ENCODE measurements around the gene SMAD9. TPM values are rescaled to one million over a fixed set of nuclear protein-coding genes. Genes with fewer than 3 reads are reported as not detected.

The SMAD9 gene
- total and polyA plus RNA-seq, 2 experiments from 2014 or later = 3.2 to 5.8 TPM

DNA sequence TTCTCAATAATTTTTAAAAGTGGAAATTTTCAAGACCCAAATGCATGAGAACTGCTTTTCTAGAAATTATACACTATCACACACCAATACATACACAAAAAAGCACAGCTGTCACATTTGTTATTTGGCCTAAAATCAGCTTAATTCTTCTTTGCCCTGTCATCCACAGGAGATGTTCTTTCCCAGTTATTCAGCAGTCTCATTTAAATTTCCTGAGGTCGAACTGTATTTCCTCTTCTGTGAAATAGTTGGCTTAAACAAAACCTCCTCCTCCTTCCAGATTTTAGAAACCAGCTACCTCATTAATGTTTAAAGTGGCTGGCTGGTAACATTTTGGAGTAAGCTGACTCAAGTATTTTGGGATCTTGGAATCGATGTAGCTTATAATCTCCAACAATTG is 39.1 kb downstream of the SMAD9 start:
- Histone ChIP-seq H2AFZ (no peak overlapping the region), H3K27ac (no peak overlapping the region), H3K4me3 (no peak overlapping the region), H3K4me2 (no peak overlapping the region), H3K27me3 (no peaks in the 10 kb centered on the region), H4K20me1 (ENCODE audit: insufficient read depth, poor library complexity, severe bottlenecking) (no peaks in the 10 kb centered on the region), H3K4me1 (ENCODE audit: insufficient read depth) (peaks cover 7% of the 10 kb centered on the region), H3K9me2 (replicated peaks; ENCODE audit: insufficient read depth) (no peaks in the 10 kb centered on the region), H3K79me2 (peaks cover 2% of the 10 kb centered on the region), H3K36me3 (replicated peaks; ENCODE audit: insufficient read depth, low read depth) (no peaks in the 10 kb centered on the region), H3K9me3 (ENCODE audit: low read depth) (no peaks in the 10 kb centered on the region)
- 67% methylated on average over 2 of the region's 2 CpGs for WGBS (ENCODE audit: low lambda C conversion rate, missing lambda C conversion rate)
- TF ChIP-seq EZH2phosphoT487 (IDR thresholded peaks at IDR 0.05; ENCODE audit: low read depth, severe bottlenecking, unreplicated experiment) (no peak), EZH2 (IDR thresholded peaks at IDR 0.05; ENCODE audit: borderline replicate concordance) (no peak)
- TF ChIP-seq, protein P1, sequence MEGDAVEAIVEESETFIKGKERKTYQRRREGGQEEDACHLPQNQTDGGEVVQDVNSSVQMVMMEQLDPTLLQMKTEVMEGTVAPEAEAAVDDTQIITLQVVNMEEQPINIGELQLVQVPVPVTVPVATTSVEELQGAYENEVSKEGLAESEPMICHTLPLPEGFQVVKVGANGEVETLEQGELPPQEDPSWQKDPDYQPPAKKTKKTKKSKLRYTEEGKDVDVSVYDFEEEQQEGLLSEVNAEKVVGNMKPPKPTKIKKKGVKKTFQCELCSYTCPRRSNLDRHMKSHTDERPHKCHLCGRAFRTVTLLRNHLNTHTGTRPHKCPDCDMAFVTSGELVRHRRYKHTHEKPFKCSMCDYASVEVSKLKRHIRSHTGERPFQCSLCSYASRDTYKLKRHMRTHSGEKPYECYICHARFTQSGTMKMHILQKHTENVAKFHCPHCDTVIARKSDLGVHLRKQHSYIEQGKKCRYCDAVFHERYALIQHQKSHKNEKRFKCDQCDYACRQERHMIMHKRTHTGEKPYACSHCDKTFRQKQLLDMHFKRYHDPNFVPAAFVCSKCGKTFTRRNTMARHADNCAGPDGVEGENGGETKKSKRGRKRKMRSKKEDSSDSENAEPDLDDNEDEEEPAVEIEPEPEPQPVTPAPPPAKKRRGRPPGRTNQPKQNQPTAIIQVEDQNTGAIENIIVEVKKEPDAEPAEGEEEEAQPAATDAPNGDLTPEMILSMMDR (IDR thresholded peaks at IDR 0.05; ENCODE audit: poor library complexity) = no peak
- no peak for DNase-seq (ENCODE audit: low spot score)

DNA sequence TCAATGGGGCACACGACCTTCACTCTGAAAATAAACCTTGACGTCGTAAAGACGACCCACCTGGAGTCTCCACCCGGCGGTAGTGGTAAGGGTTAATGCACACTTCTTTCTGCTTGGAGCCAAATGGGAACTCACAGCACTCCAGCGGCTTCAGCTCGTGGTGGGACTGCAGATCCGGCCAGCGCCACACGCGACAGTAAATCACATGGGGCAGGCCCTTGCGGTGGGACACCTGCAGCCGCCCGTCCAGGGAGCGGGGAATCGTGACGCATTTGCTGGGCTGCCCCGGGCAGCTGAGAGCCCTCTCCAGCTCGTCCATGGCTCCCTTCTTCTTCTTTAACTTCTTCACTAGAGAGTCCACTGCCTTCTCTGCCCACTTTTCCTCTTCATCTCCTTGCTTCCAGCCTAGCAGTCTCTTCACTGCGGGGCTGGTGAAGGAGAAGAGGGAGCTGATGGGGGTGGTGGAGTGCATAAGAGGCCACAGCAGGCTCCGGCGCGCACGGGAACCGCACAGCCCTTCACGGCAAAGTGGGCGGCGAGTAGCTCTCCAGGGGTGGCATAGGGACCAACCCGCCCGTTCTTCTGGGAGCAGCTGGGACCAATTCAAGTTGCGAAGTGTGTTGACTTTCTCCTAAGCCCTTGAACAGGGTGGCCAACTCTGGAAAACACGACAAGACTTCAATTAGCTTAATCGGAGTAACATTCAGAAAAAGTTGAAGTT is 40.7 kb downstream of the SMAD9 start:
- H3K4me3 ChIP-seq = no peak overlapping the region
- no peaks in the 10 kb centered on the region for H3K79me2 ChIP-seq
- 95% methylated on average over 34 of the region's 34 CpGs for WGBS (ENCODE audit: low lambda C conversion rate, missing lambda C conversion rate)
- H3K4me1 ChIP-seq (ENCODE audit: insufficient read depth) = peaks cover 7% of the 10 kb centered on the region
- H3K9me2 ChIP-seq (replicated peaks; ENCODE audit: insufficient read depth) = no peaks in the 10 kb centered on the region
- no peak for DNase-seq (ENCODE audit: low spot score)
- no peak overlapping the region for H3K4me2 ChIP-seq
- H4K20me1 ChIP-seq (ENCODE audit: insufficient read depth, poor library complexity, severe bottlenecking) = no peaks in the 10 kb centered on the region
- H3K36me3 ChIP-seq (replicated peaks; ENCODE audit: insufficient read depth, low read depth) = no peaks in the 10 kb centered on the region
- no peaks in the 10 kb centered on the region for H3K9me3 ChIP-seq (ENCODE audit: low read depth)
- H3K27me3 ChIP-seq = no peaks in the 10 kb centered on the region
- TF ChIP-seq, protein P1 (IDR thresholded peaks at IDR 0.05; ENCODE audit: poor library complexity) = no peak
- TF ChIP-seq EZH2 (IDR thresholded peaks at IDR 0.05; ENCODE audit: borderline replicate concordance) (no peak), EZH2phosphoT487 (IDR thresholded peaks at IDR 0.05; ENCODE audit: low read depth, severe bottlenecking, unreplicated experiment) (no peak)
- H2AFZ ChIP-seq = no peak overlapping the region
- no peak overlapping the region for H3K27ac ChIP-seq

DNA sequence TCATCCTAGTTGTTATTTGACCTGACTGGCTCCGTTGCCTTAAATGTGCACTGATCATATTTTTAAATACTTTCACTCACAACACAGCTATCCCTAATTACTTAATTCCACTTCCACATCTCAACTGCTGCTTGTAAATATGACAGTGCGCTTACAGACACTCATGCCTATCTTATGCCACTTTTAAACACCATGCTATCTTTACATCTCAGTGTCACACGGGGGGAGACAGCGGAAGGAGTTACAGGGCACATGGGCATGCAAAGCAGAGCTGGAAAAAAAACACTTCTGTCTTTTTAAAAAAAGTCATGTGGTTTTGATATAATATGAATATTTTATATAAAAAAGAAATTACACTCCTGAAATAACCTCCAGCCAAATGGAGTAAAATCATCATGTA is 44.1 kb downstream of the SMAD9 start:
- 71% methylated on average over 4 of the region's 4 CpGs for WGBS (ENCODE audit: low lambda C conversion rate, missing lambda C conversion rate)
- Histone ChIP-seq H3K4me2 (no peak overlapping the region), H2AFZ (no peak overlapping the region), H4K20me1 (ENCODE audit: insufficient read depth, poor library complexity, severe bottlenecking) (no peaks in the 10 kb centered on the region), H3K27ac (no peak overlapping the region), H3K36me3 (replicated peaks; ENCODE audit: insufficient read depth, low read depth) (no peaks in the 10 kb centered on the region), H3K79me2 (no peaks in the 10 kb centered on the region), H3K4me1 (ENCODE audit: insufficient read depth) (no peaks in the 10 kb centered on the region), H3K9me2 (replicated peaks; ENCODE audit: insufficient read depth) (no peaks in the 10 kb centered on the region), H3K4me3 (no peak overlapping the region), H3K27me3 (no peaks in the 10 kb centered on the region), H3K9me3 (ENCODE audit: low read depth) (no peaks in the 10 kb centered on the region)
- DNase-seq (ENCODE audit: low spot score) = no peak
- TF ChIP-seq, protein P1 (IDR thresholded peaks at IDR 0.05; ENCODE audit: poor library complexity) = no peak
- no peak for TF ChIP-seq EZH2 (IDR thresholded peaks at IDR 0.05; ENCODE audit: borderline replicate concordance)
- no peak for TF ChIP-seq EZH2phosphoT487 (IDR thresholded peaks at IDR 0.05; ENCODE audit: low read depth, severe bottlenecking, unreplicated experiment)
